GM20000 (cell line): ENCODE data around the gene UBC.

Source experiments
- DNase-seq: peaks from one replicate; pipeline ENCODE4 v3.0.0; 2012; ENCODE audit warnings: low spot score
- TF ChIP-seq, protein P1 (sequence below): IDR thresholded peaks from 2 replicates; pipeline ENCODE4 v1.5.1; 2012; ENCODE audit warnings: mild to moderate bottlenecking, control low read depth; ENCODE audit errors: extremely low read depth, missing control alignments

The UBC gene

DNA sequence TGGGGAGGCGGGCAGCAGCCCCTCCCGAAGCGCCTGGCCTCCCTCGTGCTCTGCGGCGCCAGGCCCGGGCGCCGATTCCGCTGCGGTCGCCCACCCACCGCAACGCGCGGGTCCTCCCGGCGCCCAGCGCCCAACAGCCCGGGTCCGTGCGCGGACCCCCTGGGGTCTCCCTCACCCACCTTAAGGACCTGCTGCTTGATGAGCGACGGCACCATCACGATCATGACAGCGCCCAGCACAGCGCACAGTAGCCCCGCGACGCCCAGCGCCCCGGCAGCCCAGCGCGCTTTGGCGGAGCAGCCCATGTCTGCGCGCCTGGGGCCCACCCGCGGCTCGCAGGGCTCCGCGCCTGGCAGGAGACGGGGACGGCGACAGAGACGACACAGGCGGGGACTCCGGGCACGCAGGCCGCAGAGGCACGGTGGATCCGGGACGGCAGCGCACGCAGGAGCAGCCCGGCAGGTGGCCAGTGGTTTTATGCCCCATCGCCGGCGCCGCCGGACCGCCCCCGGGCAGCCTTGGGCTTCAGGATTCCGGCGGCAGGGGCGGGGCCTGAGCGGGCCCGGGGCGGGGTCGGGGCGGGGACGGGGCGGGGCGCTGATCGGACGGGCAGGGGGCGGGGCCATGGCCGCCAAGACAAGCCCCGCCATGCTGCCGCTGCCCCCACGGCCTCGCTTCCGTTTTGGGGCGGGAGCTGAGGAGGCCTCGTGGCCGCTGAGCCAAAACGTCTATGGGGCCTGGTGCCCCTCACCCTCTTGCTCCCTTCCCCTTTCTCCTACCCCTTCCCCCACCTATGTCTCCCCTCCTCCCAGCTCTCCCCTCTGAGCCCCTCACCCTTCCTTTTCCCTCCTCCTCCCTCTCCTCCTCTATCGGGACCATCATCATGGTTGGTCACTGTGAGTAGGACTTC lies 50.8 kb downstream of the UBC start, which contains the start of gene SCARB1:
SCARB1 (minus strand) TSS at position 449 of the 910 bp plus-strand sequence; CDS start at position 305, 144 bp downstream.
- peak; percentile 99 for DNase-seq
- TF ChIP-seq, protein P1, sequence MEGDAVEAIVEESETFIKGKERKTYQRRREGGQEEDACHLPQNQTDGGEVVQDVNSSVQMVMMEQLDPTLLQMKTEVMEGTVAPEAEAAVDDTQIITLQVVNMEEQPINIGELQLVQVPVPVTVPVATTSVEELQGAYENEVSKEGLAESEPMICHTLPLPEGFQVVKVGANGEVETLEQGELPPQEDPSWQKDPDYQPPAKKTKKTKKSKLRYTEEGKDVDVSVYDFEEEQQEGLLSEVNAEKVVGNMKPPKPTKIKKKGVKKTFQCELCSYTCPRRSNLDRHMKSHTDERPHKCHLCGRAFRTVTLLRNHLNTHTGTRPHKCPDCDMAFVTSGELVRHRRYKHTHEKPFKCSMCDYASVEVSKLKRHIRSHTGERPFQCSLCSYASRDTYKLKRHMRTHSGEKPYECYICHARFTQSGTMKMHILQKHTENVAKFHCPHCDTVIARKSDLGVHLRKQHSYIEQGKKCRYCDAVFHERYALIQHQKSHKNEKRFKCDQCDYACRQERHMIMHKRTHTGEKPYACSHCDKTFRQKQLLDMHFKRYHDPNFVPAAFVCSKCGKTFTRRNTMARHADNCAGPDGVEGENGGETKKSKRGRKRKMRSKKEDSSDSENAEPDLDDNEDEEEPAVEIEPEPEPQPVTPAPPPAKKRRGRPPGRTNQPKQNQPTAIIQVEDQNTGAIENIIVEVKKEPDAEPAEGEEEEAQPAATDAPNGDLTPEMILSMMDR, result no peak

DNA sequence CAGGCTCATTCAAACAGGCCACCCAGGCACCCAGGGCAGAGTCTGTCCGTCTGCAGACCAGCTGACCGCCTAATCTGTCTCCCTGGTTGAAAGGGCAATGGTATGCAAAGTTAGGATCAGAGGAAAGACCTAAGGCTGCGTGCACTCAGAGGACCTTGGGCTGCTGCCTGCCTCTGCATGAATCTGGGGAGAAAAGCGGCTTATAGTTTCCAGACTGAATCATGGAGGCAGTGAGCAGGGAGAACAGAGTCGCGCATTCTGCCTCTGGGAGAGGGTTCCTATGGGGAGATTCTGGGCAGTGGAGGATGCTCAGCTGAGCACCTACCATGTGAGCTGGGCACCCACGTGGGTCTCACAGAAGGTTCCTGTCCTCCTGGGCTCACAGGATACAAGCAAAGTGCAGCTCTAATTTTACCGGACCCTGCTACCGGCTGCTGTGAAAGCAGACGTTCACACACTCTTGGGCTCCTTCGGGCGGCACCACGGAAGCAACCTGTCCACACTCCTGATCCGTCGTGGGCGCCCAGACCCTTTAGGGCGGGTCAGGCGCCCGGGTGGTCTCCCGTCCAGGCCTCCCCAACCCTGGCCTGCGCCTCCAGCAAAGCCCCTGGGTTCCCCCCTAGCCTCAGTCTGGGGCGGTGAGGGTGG lies 51.6 kb downstream of the UBC start:
- peak; percentile 63 for DNase-seq
- TF ChIP-seq, protein P1, result no peak

DNA sequence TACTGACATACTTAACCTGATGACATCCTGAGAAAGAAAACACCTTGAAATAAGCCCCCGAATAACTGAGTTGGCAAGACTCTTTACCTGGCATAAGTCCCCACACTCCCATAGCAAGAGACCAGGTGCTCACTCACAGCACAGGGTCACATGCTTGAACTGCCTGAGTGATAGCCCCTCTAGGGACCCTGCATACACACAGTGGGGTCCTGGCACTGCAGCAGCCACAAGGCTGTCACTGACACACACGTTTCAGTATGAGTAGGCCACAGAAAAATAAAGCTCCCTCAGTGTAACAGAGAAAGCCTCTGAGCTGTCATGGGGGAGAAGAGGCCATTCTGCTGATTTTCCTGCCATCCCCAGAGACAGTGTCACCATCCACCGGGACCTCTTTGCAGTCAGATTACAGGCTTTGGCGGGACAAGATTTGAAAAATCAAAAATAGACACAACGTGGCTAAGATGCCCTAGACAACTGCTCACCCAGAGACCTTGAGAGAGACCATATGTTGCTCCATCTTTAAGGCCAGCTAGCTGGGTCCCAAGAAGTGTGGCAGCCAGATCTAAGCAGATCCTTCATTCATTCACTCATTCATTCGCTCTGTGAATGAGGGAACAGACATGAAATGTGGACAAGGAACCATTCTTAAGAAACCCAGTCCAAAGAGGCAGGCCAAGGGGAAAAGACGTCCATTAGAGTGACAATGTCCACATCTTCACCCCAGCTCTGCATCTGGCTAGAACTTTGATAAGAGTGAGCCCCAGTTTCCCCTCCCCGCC lies 52.4 kb downstream of the UBC start:
- TF ChIP-seq, protein P1, result no peak
- no peak for DNase-seq
